Hypothalamus (tissue), 51 donors: Measurements from ENCODE around the gene RSPO4.

Experiments used
- DNase-seq, 51 donors: peaks; one replicate each; lab custom pipeline; 2025; lab: John Stamatoyannopoulos, UW

The RSPO4 gene

GRCh38 chr20:911882-912600, 90.1 kb downstream of the RSPO4 start:
- DNase-seq: no peak

GRCh38 chr20:910870-911770, 91.0 kb downstream of the RSPO4 start:
- DNase-seq: no peak

GRCh38 chr20:910132-910869, 91.8 kb downstream of the RSPO4 start:
- DNase-seq: no peak

GRCh38 chr20:909641-910040, 92.5 kb downstream of the RSPO4 start:
- no peak for DNase-seq
